Measurements from ENCODE around the gene COL13A1. TPM values are rescaled to one million over a fixed set of nuclear protein-coding genes. Genes with fewer than 3 reads are reported as not detected.
A peak's percentile ranks its signal among the peaks of the same experiment; 100 is the strongest.

COL13A1 gene
- total and polyA plus RNA-seq, 2 experiments from 2014 or later, result 57.2 to 150 TPM

DNA sequence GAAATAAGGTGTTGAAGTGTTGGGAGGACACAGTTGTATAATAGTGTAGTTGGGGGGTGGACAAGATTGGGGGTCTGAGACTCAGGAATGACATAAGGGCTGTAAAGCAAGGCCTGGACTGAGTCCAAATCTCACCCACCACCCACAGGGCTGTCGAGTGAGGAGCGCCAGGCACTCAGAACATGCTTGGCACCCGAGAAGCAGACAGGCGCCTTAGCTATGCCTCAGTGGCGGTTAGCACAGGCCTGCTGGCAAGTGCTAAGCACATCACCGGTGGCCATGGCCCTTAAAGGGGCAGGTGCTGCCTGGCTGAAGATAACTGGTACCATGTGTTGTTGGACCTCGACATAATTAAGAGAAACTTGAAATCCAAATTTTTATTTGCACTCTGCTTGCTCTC lies 90.7 kb downstream of the COL13A1 start:
- no peak overlapping the region for H3K27ac ChIP-seq
- no peaks in the 10 kb centered on the region for H3K27me3 ChIP-seq
- H3K4me1 ChIP-seq (ENCODE audit: low read depth), result no peaks in the 10 kb centered on the region
- H3K36me3 ChIP-seq, result no peaks in the 10 kb centered on the region
- TF ChIP-seq, protein P1, sequence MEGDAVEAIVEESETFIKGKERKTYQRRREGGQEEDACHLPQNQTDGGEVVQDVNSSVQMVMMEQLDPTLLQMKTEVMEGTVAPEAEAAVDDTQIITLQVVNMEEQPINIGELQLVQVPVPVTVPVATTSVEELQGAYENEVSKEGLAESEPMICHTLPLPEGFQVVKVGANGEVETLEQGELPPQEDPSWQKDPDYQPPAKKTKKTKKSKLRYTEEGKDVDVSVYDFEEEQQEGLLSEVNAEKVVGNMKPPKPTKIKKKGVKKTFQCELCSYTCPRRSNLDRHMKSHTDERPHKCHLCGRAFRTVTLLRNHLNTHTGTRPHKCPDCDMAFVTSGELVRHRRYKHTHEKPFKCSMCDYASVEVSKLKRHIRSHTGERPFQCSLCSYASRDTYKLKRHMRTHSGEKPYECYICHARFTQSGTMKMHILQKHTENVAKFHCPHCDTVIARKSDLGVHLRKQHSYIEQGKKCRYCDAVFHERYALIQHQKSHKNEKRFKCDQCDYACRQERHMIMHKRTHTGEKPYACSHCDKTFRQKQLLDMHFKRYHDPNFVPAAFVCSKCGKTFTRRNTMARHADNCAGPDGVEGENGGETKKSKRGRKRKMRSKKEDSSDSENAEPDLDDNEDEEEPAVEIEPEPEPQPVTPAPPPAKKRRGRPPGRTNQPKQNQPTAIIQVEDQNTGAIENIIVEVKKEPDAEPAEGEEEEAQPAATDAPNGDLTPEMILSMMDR (IDR thresholded peaks at IDR 0.05; ENCODE audit: low read depth, low read length), result no peak
- no peak overlapping the region for H3K4me3 ChIP-seq
- H3K9me3 ChIP-seq (ENCODE audit: low read depth), result no peaks in the 10 kb centered on the region
- DNase-seq (ENCODE audit: low read depth in 1 of 2, low spot score in 1 of 2), result no peak

GRCh38 chr10:69892816-69893215 lies 91.1 kb downstream of the COL13A1 start:
- H3K27me3 ChIP-seq, result no peaks in the 10 kb centered on the region
- H3K4me1 ChIP-seq (ENCODE audit: low read depth), result no peaks in the 10 kb centered on the region
- no peak for DNase-seq (ENCODE audit: low read depth in 1 of 2, low spot score in 1 of 2)
- H3K4me3 ChIP-seq, result no peak overlapping the region
- no peaks in the 10 kb centered on the region for H3K36me3 ChIP-seq
- TF ChIP-seq, protein P1 (IDR thresholded peaks at IDR 0.05; ENCODE audit: low read depth, low read length), result no peak
- H3K27ac ChIP-seq, result no peak overlapping the region
- no peaks in the 10 kb centered on the region for H3K9me3 ChIP-seq (ENCODE audit: low read depth)

GRCh38 chr10:69893271-69893900 lies 91.7 kb downstream of the COL13A1 start:
- TF ChIP-seq, protein P1 (IDR thresholded peaks at IDR 0.05; ENCODE audit: low read depth, low read length), result no peak
- DNase-seq (ENCODE audit: low read depth in 1 of 2, low spot score in 1 of 2), result no peak
- H3K27ac ChIP-seq, result no peak overlapping the region
- no peaks in the 10 kb centered on the region for H3K4me1 ChIP-seq (ENCODE audit: low read depth)
- no peaks in the 10 kb centered on the region for H3K36me3 ChIP-seq
- no peaks in the 10 kb centered on the region for H3K27me3 ChIP-seq
- no peak overlapping the region for H3K4me3 ChIP-seq
- no peaks in the 10 kb centered on the region for H3K9me3 ChIP-seq (ENCODE audit: low read depth)

DNA sequence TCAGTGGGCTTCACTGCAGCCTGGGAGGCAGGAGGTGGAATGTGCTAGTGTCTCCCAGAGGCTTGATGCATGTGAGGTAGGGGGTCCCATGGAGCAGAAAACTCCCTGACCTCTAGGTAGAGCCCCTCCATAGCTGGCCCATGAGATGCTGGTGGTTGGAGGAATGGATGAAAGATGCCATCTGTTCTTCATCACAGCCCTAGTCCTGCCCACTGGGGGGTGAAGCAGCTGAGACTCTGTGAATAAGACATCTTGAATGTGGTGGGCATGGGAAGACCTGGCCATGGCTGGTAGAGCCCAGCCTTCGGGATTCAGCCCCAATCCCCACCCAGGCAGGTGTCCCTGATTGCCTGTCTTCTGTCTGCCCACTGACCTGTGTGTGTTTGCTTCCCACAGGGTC lies 92.5 kb downstream of the COL13A1 start:
- no peak for DNase-seq (ENCODE audit: low read depth in 1 of 2, low spot score in 1 of 2)
- Histone ChIP-seq H3K4me1 (ENCODE audit: low read depth) (peaks cover 1% of the 10 kb centered on the region), H3K27ac (no peak overlapping the region), H3K27me3 (no peaks in the 10 kb centered on the region), H3K36me3 (peaks cover 5% of the 10 kb centered on the region), H3K9me3 (ENCODE audit: low read depth) (no peaks in the 10 kb centered on the region), H3K4me3 (no peak overlapping the region)
- TF ChIP-seq, protein P1 (IDR thresholded peaks at IDR 0.05; ENCODE audit: low read depth, low read length), result no peak

GRCh38 chr10:69895759-69896158 lies 94.1 kb downstream of the COL13A1 start:
- Histone ChIP-seq H3K27me3 (no peaks in the 10 kb centered on the region), H3K9me3 (ENCODE audit: low read depth) (no peaks in the 10 kb centered on the region), H3K36me3 (peaks cover 5% of the 10 kb centered on the region), H3K4me1 (ENCODE audit: low read depth) (peaks cover 14% of the 10 kb centered on the region), H3K4me3 (no peak overlapping the region), H3K27ac (no peak overlapping the region)
- peak in 1 of 2 donors; percentile 60 for DNase-seq (ENCODE audit: low read depth in 1 of 2, low spot score in 1 of 2)
- TF ChIP-seq, protein P1 (IDR thresholded peaks at IDR 0.05; ENCODE audit: low read depth, low read length), result no peak
